KMS-11 (cell line): Measurements from ENCODE around the gene DCST2.

Experiments used
- H2AFZ ChIP-seq: fragments of 200-600 bp; sonication (generic); 2 replicates; pipeline ENCODE4 v1.6.1; 2016; ENCODE audit warnings: antibody characterized with exemption, mixed run types, low read depth
- H3K27ac ChIP-seq: fragments of 200-600 bp; sonication (generic); 2 replicates; pipeline ENCODE4 v1.6.1; 2016; ENCODE audit warnings: mild to moderate bottlenecking, mixed run types
- H3K27me3 ChIP-seq: fragments of 200-600 bp; sonication (generic); 2 replicates; pipeline ENCODE4 v1.6.1; 2017; ENCODE audit warnings: mild to moderate bottlenecking, low read depth, mixed run types, moderate library complexity; ENCODE audit not compliant: insufficient read depth
- H3K36me3 ChIP-seq: fragments of 200-600 bp; sonication (generic); 2 replicates; pipeline ENCODE4 v1.6.1; 2017; ENCODE audit warnings: mild to moderate bottlenecking, mixed run types; ENCODE audit not compliant: insufficient read depth
- H3K4me1 ChIP-seq: fragments of 200-600 bp; sonication (generic); 2 replicates; pipeline ENCODE4 v1.6.1; 2016; ENCODE audit warnings: mild to moderate bottlenecking, low read depth, mixed run types; ENCODE audit not compliant: poor library complexity, severe bottlenecking
- H3K4me2 ChIP-seq: fragments of 200-600 bp; sonication (generic); 2 replicates; pipeline ENCODE4 v1.7.0; 2016; ENCODE audit warnings: mild to moderate bottlenecking, mixed run types
- H3K4me3 ChIP-seq: fragments of 200-600 bp; sonication (generic); IDR thresholded peaks from 2 replicates; pipeline ENCODE4 v1.6.1; 2017; ENCODE audit warnings: low read depth, low read length, mixed read lengths; ENCODE audit not compliant: insufficient read depth
- H3K79me2 ChIP-seq: fragments of 200-600 bp; sonication (generic); 2 replicates; pipeline ENCODE4 v1.6.1; 2016; ENCODE audit warnings: low read depth, mixed run types; ENCODE audit not compliant: insufficient read depth
- H3K9ac ChIP-seq: fragments of 200-600 bp; sonication (generic); 2 replicates; pipeline ENCODE4 v1.6.1; 2016; ENCODE audit warnings: mild to moderate bottlenecking, mixed run types
- H4K20me1 ChIP-seq: fragments of 200-600 bp; sonication (generic); 2 replicates; pipeline ENCODE4 v1.6.1; 2016; ENCODE audit warnings: mild to moderate bottlenecking, mixed run types; ENCODE audit not compliant: insufficient read depth
- CTCF ChIP-seq: fragments of 200-600 bp; sonication (generic); conservative IDR thresholded peaks from 2 replicates; pipeline ENCODE4 v1.6.1; 2017; ENCODE audit warnings: low read depth, mild to moderate bottlenecking, antibody characterized with exemption, low read length, moderate library complexity, mixed read lengths

Gene DCST2

GRCh38 chr1:154975409-154976059 lies 58.0 kb downstream of the DCST2 start:
- Histone ChIP-seq H3K4me2 (peak overlapping the region; percentile 89), H3K9ac (peak overlapping the region; percentile 76), H3K79me2 (peaks cover 88% of the 10 kb centered on the region), H2AFZ (peak overlapping the region; percentile 28; the same call in 1 of the 2 replicates), H3K27me3 (no peaks in the 10 kb centered on the region), H3K36me3 (peaks cover 18% of the 10 kb centered on the region; the same call in 1 of the 2 replicates), H3K4me3 (peak overlapping the region; percentile 98), H4K20me1 (no peaks in the 10 kb centered on the region), H3K4me1 (peaks cover 54% of the 10 kb centered on the region), H3K27ac (peak overlapping the region; percentile 77)
- TF ChIP-seq CTCF = no peak

GRCh38 chr1:154974808-154975408 lies 58.7 kb downstream of the DCST2 start:
- peaks cover 60% of the 10 kb centered on the region for H3K4me1 ChIP-seq

DNA sequence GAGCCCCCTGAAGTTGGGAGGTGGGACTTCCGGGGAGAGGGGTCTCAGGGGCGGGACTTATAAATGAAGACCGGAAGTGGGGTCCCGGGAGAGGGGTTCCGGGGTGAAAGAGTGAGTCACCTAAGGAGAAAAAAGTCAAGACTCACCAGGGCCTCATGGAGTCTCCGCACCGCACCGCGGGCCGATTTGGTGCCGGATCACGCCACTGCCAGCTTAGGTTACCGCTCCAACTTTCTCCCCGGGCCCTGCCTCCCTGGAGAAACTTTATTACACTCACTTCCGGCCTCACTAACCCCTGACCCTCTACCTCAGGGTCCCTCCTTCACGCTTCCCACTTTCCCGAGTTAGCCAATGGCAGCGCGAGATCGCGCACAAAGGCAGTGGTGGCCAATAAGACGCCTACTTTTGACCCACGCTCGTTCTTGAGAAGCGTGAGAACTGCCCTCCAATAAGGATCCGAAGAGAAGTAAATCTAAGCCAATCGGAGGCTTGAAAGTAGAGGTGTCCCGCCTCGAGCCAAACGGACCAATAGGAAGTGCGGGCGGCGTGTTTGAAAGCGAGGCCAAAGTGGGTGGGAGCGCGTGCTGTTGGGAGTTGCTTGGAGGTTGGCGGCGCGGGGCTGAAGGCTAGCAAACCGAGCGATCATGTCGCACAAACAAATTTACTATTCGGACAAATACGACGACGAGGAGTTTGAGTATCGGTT lies 59.3 kb downstream of the DCST2 start, which contains the start of gene CKS1B:
Gene CKS1B (plus strand): TSS at position 580 of the 706 bp plus-strand sequence. CDS start 65 bp downstream, at position 645.
- Histone ChIP-seq H3K4me1 (peaks cover 66% of the 10 kb centered on the region), H3K36me3 (peaks cover 10% of the 10 kb centered on the region; the same call in 1 of the 2 replicates), H3K27ac (peak within 1 kb of the TSS; percentile 77), H4K20me1 (no peaks in the 10 kb centered on the region), H3K4me3 (peak within 1 kb of the TSS; percentile 98), H3K79me2 (peaks cover 88% of the 10 kb centered on the region), H3K9ac (peak within 1 kb of the TSS; percentile 76), H3K27me3 (no peaks in the 10 kb centered on the region), H3K4me2 (peak within 1 kb of the TSS; percentile 89), H2AFZ (peak within 1 kb of the TSS; percentile 28)
- TF ChIP-seq CTCF = no peak

More at GRCh38 chr1:154974808-154975408, 58.7 kb downstream of the DCST2 start:
- Histone ChIP-seq H4K20me1 (no peaks in the 10 kb centered on the region), H3K4me2 (peak overlapping the region; percentile 89), H3K79me2 (peaks cover 88% of the 10 kb centered on the region), H3K27ac (peak overlapping the region; percentile 77), H3K27me3 (no peaks in the 10 kb centered on the region), H3K4me3 (peak overlapping the region; percentile 98), H3K9ac (peak overlapping the region; percentile 76), H3K36me3 (peaks cover 17% of the 10 kb centered on the region; the same call in 1 of the 2 replicates), H2AFZ (peak overlapping the region; percentile 28)
- peak; percentile 30; the same call in 1 of the 2 replicates for TF ChIP-seq CTCF

- Histone ChIP-seq H3K4me3 (peak overlapping the region; percentile 92), H3K27ac (peak overlapping the region; percentile 77), H3K27me3 (no peaks in the 10 kb centered on the region), H3K4me2 (peak overlapping the region; percentile 60), H3K79me2 (peaks cover 88% of the 10 kb centered on the region), H3K36me3 (peaks cover 8% of the 10 kb centered on the region; the same call in 1 of the 2 replicates), H3K4me1 (peaks cover 72% of the 10 kb centered on the region), H3K9ac (peak overlapping the region; percentile 76), H4K20me1 (no peaks in the 10 kb centered on the region), H2AFZ (peak overlapping the region; percentile 28; the same call in 1 of the 2 replicates)
- peak; percentile 61; the same call in 1 of the 2 replicates for TF ChIP-seq CTCF
These were observed 60.1 kb downstream of the DCST2 start for GRCh38 chr1:154973344-154974101.
